ENCODE results near the gene SMPD3.

GRCh38 chr16:68371706-68372380 is 76.5 kb downstream of the SMPD3 start:
- TF ChIP-seq, protein P1, sequence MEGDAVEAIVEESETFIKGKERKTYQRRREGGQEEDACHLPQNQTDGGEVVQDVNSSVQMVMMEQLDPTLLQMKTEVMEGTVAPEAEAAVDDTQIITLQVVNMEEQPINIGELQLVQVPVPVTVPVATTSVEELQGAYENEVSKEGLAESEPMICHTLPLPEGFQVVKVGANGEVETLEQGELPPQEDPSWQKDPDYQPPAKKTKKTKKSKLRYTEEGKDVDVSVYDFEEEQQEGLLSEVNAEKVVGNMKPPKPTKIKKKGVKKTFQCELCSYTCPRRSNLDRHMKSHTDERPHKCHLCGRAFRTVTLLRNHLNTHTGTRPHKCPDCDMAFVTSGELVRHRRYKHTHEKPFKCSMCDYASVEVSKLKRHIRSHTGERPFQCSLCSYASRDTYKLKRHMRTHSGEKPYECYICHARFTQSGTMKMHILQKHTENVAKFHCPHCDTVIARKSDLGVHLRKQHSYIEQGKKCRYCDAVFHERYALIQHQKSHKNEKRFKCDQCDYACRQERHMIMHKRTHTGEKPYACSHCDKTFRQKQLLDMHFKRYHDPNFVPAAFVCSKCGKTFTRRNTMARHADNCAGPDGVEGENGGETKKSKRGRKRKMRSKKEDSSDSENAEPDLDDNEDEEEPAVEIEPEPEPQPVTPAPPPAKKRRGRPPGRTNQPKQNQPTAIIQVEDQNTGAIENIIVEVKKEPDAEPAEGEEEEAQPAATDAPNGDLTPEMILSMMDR (IDR thresholded peaks at IDR 0.05) = no peak
- TF ChIP-seq EP300 (IDR thresholded peaks at IDR 0.05) = no peak
